Measurements from ENCODE around the gene CCDC60.

GRCh38 chr12:119398190-119398589, 63.7 kb downstream of the CCDC60 start:
- TF ChIP-seq CTCF (IDR thresholded peaks at IDR 0.05) = no peak
- TF ChIP-seq POLR2AphosphoS5 (IDR thresholded peaks at IDR 0.05) = no peak

Measured in breast epithelium (tissue), 3 donors.